Pancreas (tissue), 10 donors: ENCODE results near the gene SCARF2. TPM values are rescaled to one million over a fixed set of nuclear protein-coding genes. Genes with fewer than 3 reads are reported as not detected.
"Not testable (repeated sequence)": the region's sequence is repeated elsewhere in the genome, so short reads cannot be mapped to it uniquely, and the experiment has no call there.

Experiments used
- ATAC-seq, 4 donors: fragments of 200-7000 bp; cut with Tn5 transposase; one replicate each; pipeline versions ENCODE4 v1.8.0 to v1.9.1; 2020; ENCODE audit warnings: mild to moderate bottlenecking in 4 of 4, moderate library complexity in 4 of 4
- DNase-seq, 6 donors: peaks; one replicate each; pipeline ENCODE4 v3.0.0-alpha.2; 2020
- FAIRE-seq: peaks from 2 replicates; lab custom pipeline; 2012; peaks lifted over from hg19 to GRCh38; lab: Jason Lieb, UNC
- H3K27ac ChIP-seq, 4 donors: fragments of 200-600 bp; sonication (generic); 1 replicate in 3 of 4; 2 replicates in 1 of 4; pipeline versions ENCODE4 v1.5.0 to v1.8.0; 2020
- H3K27me3 ChIP-seq, 4 donors: fragments of 200-600 bp; one replicate each; pipeline ENCODE4 v1.8.0; 2021
- H3K36me3 ChIP-seq, 3 donors: fragments of 200-600 bp; sonication (generic) in 1 of 3; one replicate each; pipeline versions ENCODE4 v1.5.0 to v1.8.0; 2020 to 2021
- H3K4me1 ChIP-seq, 3 donors: fragments of 200-600 bp; one replicate each; pipeline ENCODE4 v1.8.0; 2021
- H3K4me3 ChIP-seq, 4 donors: fragments of 200-600 bp; sonication (generic) in 2 of 4; one replicate each; pipeline versions ENCODE4 v1.5.0 to v1.8.0; 2020 to 2021
- H3K9me3 ChIP-seq, 4 donors: fragments of 200-600 bp; one replicate each; pipeline ENCODE4 v1.8.0; 2021
- WGBS, 2 donors: extraction: QIAGEN DNeasy Blood & Tissue Kit; methylation state at CpG; one replicate each; pipeline ENCODE4 v1.1.7; 2013; 5-methylcytosine and 5-hydroxymethylcytosine counted together
- intact Hi-C, 3 donors: fragments of 100-400 bp; cut with DNase I; formaldehyde crosslinking; loops; one replicate each; pipeline versions ENCODE4 v1.11.1 to v1.14.2; 2022
- polyA plus RNA-seq, 2 donors: library from polyadenylated mRNA; stranded (reverse); fragments of 200-250 nt; gene quantifications; one replicate each; pipeline ENCODE4 v1.2.3, GENCODE V29; 2013
- total RNA-seq, 6 donors: library from RNA; stranded (reverse); fragmentation: NEBNext Ultra II Directional in 4 of 6; extraction: Animal tissue kit (Norgen Biotek cat#: 25700) in 4 of 6; gene quantifications; one replicate each; pipeline versions ENCODE4 v1.2.1 to v1.2.4, GENCODE V29; 2021 to 2023
- TF ChIP-seq, protein P1 (sequence below), 4 donors: fragments of 200-600 bp; sonication (generic) in 3 of 4; IDR thresholded peaks; one replicate each; pipeline versions ENCODE4 v1.5.0 to v1.8.0; 2021; ENCODE audit warnings: antibody characterized with exemption in 4 of 4
- donor health status: healthy with polysubstance abuse.
- donor health status: DM: no; HTN: no; CAD: no; lungs with moderate emphysema.
- donor health status: DM: no; HTN: no; CAD: no.
- donor health status: control.
- donor health status: control.
- donor health status: Bipolar disorder and iron deficiency.
- donor health status: DM: yes; HTN: yes; CAD: no.
- donor health status: DM: no; HTN: no; CAD: no.
- donor health status: DM: no; HTN: no; CAD: no.
- donor health status: DM: yes; HTN: yes; CAD: no.

SCARF2 gene
- total and polyA plus RNA-seq, 8 donors, result 1.1 to 5.2 (median 1.5) TPM

DNA sequence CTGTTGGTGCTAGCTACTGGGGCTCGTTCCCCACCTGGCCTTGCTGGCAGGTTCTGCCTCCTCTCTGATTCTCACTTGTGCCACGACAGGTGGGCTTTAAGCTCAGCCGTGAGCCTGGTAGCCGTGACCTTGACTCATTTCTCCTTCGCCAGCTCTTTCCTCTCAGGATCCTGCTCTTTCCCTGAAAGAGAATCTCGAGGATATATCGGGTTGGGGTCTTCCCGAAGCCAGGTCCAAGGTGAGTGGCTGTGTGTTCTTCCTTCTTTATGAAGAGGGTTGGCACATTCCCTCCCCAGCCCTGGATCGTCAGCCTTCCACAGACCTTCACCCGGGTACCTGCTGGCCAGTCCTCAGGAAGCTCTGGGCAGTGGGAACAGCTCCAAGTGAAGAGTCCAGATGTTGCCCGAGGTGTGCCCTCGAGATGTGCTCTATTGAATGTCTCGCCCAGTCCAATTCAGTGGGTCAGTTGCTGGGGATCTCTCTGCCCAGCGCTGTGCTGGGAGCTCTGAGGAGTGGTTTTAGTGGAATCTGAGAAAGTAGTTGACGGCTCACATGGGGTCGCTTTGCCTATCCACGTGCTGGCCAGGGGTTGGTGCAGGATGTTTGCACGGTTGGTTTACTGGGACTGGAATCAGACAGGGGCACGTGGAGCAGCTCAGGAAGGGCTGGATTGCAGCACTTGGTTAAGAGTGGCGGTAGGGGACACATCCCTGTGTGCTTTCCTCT, 42.3 kb downstream of the SCARF2 start:
- ATAC-seq, result no peak
- no peak for FAIRE-seq
- 59 to 62% methylated on average over 20 of the region's 20 CpGs for WGBS, 2 donors
- H3K9me3 ChIP-seq, result no peaks in the 10 kb centered on the region
- peaks cover 0 to 18% (median 14%) of the 10 kb centered on the region in 3 donors for H3K4me1 ChIP-seq
- no peak overlapping the region for H3K27ac ChIP-seq
- H3K4me3 ChIP-seq, result peak overlapping the region in 1 of 4 donors; percentile 89
- intact Hi-C loops, result no loop called here
- TF ChIP-seq, protein P1, sequence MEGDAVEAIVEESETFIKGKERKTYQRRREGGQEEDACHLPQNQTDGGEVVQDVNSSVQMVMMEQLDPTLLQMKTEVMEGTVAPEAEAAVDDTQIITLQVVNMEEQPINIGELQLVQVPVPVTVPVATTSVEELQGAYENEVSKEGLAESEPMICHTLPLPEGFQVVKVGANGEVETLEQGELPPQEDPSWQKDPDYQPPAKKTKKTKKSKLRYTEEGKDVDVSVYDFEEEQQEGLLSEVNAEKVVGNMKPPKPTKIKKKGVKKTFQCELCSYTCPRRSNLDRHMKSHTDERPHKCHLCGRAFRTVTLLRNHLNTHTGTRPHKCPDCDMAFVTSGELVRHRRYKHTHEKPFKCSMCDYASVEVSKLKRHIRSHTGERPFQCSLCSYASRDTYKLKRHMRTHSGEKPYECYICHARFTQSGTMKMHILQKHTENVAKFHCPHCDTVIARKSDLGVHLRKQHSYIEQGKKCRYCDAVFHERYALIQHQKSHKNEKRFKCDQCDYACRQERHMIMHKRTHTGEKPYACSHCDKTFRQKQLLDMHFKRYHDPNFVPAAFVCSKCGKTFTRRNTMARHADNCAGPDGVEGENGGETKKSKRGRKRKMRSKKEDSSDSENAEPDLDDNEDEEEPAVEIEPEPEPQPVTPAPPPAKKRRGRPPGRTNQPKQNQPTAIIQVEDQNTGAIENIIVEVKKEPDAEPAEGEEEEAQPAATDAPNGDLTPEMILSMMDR (IDR thresholded peaks at IDR 0.05), result no peak
- no peaks in the 10 kb centered on the region for H3K27me3 ChIP-seq
- DNase-seq, result no peak
- no peaks in the 10 kb centered on the region for H3K36me3 ChIP-seq

DNA sequence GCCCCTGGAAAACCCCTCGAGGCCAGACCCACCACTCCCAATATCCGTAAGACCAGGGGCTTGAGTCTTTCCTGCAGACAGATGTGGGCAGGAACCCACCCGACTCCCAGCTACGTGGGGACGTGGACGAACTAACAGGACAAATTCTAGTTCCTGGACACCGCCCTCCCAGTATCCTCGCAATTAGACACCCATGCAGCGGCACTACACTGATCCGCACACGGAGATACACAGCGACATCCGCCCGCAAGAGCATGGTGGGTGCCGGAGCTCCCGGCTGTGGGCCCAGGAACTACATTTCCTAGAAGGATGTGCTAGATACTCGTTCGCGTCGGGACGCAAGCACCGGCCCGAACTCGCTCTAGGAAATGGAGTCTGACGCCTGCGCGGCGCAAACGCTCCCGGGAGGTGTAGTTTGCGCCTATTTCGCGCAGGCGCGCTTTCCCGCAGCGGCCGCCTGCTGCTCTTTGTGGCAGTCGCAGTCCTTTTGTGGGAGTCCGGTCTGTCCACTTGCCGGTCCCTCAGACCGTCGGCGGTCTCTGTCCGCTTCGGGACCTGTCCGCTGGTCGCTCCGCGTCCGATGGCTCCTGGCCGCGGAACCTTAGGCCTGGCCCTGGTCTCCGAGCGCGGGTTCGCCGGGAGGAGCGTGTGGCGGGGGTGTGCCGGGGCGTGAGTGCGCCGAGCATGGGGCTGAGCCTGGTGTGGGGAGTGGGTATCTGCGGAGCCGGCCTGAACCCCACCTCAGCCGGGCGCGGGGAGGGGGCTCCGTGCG, 43.7 kb downstream of the SCARF2 start, which contains the start of gene ZNF74:
TSS of gene ZNF74 (plus strand) at position 447 of the 772 bp plus-strand sequence. CDS start 478 bp downstream, outside the sequence.
- Histone ChIP-seq H3K4me1 (peaks cover 0 to 10% (median 9%) of the 10 kb centered on the region in 3 donors), H3K27me3 (no peaks in the 10 kb centered on the region), H3K36me3 (no peaks in the 10 kb centered on the region), H3K4me3 (peak within 1 kb of the TSS; percentile 55 to 91 (median 88)), H3K27ac (peak within 1 kb of the TSS; percentile 9 to 72 (median 55)), H3K9me3 (no peaks in the 10 kb centered on the region)
- FAIRE-seq (no peak), DNase-seq (peak; percentile 85 to 97 (median 89)), ATAC-seq (peak; percentile 96 to 99 (median 98))
- TF ChIP-seq, protein P1 (IDR thresholded peaks at IDR 0.05), result no peak
- intact Hi-C loops, result no loop called here
- WGBS, 2 donors, result 1% methylated on average over 67 to 71 of the region's 71 CpGs

DNA sequence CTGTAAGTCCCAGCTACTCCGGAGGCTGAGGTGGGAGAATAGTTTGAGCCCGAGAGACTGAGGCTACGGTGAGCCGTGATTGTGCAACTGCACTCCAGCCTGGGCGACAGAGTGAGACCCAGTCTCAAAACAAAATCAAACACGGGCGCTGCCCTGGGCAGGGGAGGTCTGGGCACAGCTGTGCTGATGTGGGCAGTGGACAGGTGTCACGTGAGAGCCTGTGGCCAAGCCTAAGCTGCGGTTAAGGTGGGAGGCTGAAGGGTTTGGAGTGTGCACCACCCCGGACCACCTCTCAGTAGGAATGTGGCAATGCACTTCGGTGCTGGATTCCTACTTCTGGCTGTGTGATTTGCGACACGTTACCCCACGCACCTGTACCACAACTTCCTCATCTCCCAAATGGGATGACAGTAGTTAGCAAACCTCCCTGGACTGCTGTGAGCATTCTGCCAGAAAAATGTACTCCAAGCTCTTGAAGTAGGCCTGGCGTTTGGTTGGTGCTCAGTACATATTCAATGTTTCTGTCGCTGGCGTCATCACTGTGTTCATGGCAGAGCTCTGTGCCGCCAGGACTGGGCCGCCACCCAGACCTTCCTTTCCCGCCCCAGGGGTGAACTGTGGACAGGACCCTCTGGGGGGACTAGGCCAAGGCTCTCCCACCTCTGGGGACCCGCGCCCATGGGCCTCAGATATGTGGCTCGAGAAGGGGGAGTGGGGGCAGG, 44.5 kb downstream of the SCARF2 start:
- peak; percentile 1 to 10 (median 4) for ATAC-seq

DNA sequence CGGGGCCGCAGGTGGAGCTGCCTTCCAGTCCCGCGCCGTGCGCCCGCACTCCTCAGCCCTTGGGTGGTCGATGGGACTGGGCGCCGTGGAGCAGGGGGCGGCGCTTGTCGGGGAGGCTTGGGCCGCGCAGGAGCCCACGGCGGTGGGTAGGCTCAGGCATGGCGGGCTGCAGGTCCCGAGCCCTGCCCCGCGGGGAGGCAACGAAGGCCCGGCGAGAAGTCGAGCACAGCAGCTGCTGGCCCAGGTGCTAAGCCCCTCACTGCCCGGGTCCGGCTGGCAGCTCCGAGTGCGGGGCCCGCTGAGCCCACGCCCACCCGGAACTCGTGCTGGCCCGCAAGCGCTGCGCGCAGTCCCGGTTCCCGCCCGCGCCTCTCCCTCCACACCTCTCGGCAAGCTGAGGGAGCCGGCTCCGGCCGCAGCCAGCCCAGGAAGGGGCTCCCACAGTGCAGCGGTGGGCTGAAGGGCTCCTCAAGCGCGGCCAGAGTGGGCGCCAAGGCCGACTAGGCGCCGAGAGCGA, 45.2 kb downstream of the SCARF2 start:
- FAIRE-seq, intact Hi-C loops, H3K27ac ChIP-seq, H3K9me3 ChIP-seq, H3K4me3 ChIP-seq, ATAC-seq, H3K36me3 ChIP-seq, H3K27me3 ChIP-seq, H3K4me1 ChIP-seq: not testable (repeated sequence)
- 95 to 97% methylated on average over 53 of the region's 53 CpGs for WGBS, 2 donors
- peak in 1 of 6 donors; percentile 71 for DNase-seq

More for the DNA sequence above, 44.5 kb downstream of the SCARF2 start:
- Histone ChIP-seq H3K36me3 (no peaks in the 10 kb centered on the region), H3K4me1 (peaks cover 0 to 9% (median 8%) of the 10 kb centered on the region in 3 donors), H3K4me3 (peak overlapping the region; percentile 55 to 91 (median 88)), H3K27ac (peak overlapping the region in 3 of 4 donors; percentile 55 to 72 (median 55)), H3K9me3 (no peaks in the 10 kb centered on the region), H3K27me3 (no peaks in the 10 kb centered on the region)
- TF ChIP-seq, protein P1 (IDR thresholded peaks at IDR 0.05), result no peak
- intact Hi-C loops, result no loop called here
- DNase-seq (peak in 1 of 6 donors; percentile 77), FAIRE-seq (no peak)
- 92 to 97% methylated on average over 23 of the region's 23 CpGs for WGBS, 2 donors
